ENCODE results near the gene OR2F2.

Gene OR2F2

GRCh38 chr7:143979998-143980397 lies 45.0 kb downstream of the OR2F2 start:
- DNase-seq: no peak

DNA sequence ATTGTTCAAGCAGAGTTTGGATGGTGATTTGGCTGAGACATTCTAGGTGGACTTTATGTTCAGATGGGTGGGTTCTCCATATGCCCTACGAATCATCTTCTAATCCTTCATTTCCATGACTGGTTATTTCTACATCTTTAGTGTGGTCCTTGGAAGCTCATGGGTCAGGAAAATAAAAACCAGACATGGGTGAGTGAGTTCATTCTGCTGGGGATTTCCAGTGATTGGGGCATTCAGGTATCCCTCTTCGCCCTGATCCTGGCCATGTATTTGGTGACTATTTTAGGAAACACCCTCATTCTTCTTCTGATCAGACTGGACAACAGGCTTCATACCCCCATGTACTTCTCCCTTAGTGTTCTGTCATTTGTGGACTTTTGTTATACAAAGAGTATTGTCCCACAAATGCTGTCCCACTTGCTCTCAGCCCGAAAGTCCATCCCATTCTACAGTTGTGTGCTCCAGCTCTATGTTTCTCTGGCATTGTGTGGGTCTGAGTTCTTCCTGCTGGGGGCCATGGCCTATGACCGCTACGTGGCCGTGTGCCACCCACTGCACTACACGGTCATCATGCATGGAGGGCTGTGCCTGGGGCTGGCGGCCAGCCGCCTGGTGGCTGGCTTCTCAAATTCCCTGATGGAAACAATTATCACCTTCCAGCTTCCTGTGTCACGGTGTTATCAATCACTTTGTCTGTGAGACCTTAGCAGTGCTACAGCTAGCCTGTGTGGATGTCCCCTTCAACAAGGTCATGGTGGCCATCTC lies 45.9 kb downstream of the OR2F2 start:
- DNase-seq: no peak

DNA sequence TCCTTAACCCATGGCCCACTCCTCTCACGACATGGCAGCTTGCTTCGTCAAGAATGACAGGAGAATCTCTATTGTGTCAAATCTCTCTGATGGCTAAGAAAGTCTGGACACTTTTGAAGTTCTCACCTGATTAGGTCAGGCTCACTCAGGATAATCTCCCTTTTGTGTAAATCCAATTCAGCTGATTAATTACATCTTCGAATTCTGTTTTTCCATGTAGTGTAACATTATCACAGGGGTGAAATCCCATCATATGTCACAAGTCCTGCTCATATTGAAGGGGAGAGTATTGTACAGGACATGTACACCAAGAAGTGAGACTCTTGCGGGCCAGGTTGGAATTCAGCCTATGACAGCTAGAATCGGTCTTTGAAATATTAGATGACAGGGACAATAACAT lies 48.9 kb downstream of the OR2F2 start:
- no peak for DNase-seq

Measured in cortex of kidney (tissue), 1 donor.